Neutrophil (primary cell): ENCODE data around the gene AATK.

Experiments
- H3K27ac ChIP-seq: fragments of 200-600 bp; sonication (generic); 2 replicates; pipeline ENCODE4 v1.5.1; 2016; ENCODE audit warnings: mild to moderate bottlenecking, moderate library complexity
- H3K27me3 ChIP-seq: fragments of 200-600 bp; sonication (generic); 2 replicates; pipeline ENCODE4 v1.6.0; 2016; ENCODE audit warnings: mild to moderate bottlenecking
- H3K36me3 ChIP-seq: fragments of 200-600 bp; sonication (generic); 2 replicates; pipeline ENCODE4 v1.5.1; 2017
- H3K4me1 ChIP-seq, 2 experiments: fragments of 200-600 bp in 1 of 2; sonication (generic) in 1 of 2; 1 replicate in 1 of 2; 2 replicates in 1 of 2; pipeline versions ENCODE4 v1.5.1 to v1.6.1; 2013 to 2016; ENCODE audit warnings: low read depth in 1 of 2, low read length in 1 of 2, mild to moderate bottlenecking in 1 of 2, moderate library complexity in 1 of 2; ENCODE audit not compliant: control insufficient read depth in 1 of 2, insufficient read depth in 1 of 2
- H3K4me3 ChIP-seq, 2 experiments: fragments of 200-600 bp in 1 of 2; sonication (generic) in 1 of 2; 1 replicate in 1 of 2; 2 replicates in 1 of 2; pipeline ENCODE4 v1.5.1; 2013 to 2016; ENCODE audit warnings: low read depth in 1 of 2, low read length in 1 of 2, mild to moderate bottlenecking in 1 of 2, moderate library complexity in 1 of 2
- H3K9me3 ChIP-seq: fragments of 200-600 bp; sonication (generic); 2 replicates; pipeline ENCODE4 v1.5.1; 2016
- TF ChIP-seq, protein P1 (sequence below): fragments of 200-600 bp; sonication (generic); IDR thresholded peaks from 2 replicates; pipeline ENCODE4 v1.5.1; 2016; ENCODE audit warnings: antibody characterized with exemption

The AATK gene

GRCh38 chr17:81135505-81136278 lies 30.3 kb downstream of the AATK start:
- H3K27me3 ChIP-seq: no peaks in the 10 kb centered on the region
- no peaks in the 10 kb centered on the region for H3K4me1 ChIP-seq
- no peak overlapping the region for H3K4me3 ChIP-seq
- TF ChIP-seq, protein P1, sequence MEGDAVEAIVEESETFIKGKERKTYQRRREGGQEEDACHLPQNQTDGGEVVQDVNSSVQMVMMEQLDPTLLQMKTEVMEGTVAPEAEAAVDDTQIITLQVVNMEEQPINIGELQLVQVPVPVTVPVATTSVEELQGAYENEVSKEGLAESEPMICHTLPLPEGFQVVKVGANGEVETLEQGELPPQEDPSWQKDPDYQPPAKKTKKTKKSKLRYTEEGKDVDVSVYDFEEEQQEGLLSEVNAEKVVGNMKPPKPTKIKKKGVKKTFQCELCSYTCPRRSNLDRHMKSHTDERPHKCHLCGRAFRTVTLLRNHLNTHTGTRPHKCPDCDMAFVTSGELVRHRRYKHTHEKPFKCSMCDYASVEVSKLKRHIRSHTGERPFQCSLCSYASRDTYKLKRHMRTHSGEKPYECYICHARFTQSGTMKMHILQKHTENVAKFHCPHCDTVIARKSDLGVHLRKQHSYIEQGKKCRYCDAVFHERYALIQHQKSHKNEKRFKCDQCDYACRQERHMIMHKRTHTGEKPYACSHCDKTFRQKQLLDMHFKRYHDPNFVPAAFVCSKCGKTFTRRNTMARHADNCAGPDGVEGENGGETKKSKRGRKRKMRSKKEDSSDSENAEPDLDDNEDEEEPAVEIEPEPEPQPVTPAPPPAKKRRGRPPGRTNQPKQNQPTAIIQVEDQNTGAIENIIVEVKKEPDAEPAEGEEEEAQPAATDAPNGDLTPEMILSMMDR: no peak
- no peak overlapping the region for H3K27ac ChIP-seq
- no peaks in the 10 kb centered on the region for H3K9me3 ChIP-seq
- H3K36me3 ChIP-seq: peaks cover 69% of the 10 kb centered on the region

GRCh38 chr17:81134064-81134781 lies 31.8 kb downstream of the AATK start:
- H3K4me1 ChIP-seq: no peaks in the 10 kb centered on the region
- H3K27ac ChIP-seq: no peak overlapping the region
- H3K27me3 ChIP-seq: no peaks in the 10 kb centered on the region
- no peak overlapping the region for H3K4me3 ChIP-seq
- TF ChIP-seq, protein P1: no peak
- H3K36me3 ChIP-seq: peaks cover 72% of the 10 kb centered on the region
- no peaks in the 10 kb centered on the region for H3K9me3 ChIP-seq

DNA sequence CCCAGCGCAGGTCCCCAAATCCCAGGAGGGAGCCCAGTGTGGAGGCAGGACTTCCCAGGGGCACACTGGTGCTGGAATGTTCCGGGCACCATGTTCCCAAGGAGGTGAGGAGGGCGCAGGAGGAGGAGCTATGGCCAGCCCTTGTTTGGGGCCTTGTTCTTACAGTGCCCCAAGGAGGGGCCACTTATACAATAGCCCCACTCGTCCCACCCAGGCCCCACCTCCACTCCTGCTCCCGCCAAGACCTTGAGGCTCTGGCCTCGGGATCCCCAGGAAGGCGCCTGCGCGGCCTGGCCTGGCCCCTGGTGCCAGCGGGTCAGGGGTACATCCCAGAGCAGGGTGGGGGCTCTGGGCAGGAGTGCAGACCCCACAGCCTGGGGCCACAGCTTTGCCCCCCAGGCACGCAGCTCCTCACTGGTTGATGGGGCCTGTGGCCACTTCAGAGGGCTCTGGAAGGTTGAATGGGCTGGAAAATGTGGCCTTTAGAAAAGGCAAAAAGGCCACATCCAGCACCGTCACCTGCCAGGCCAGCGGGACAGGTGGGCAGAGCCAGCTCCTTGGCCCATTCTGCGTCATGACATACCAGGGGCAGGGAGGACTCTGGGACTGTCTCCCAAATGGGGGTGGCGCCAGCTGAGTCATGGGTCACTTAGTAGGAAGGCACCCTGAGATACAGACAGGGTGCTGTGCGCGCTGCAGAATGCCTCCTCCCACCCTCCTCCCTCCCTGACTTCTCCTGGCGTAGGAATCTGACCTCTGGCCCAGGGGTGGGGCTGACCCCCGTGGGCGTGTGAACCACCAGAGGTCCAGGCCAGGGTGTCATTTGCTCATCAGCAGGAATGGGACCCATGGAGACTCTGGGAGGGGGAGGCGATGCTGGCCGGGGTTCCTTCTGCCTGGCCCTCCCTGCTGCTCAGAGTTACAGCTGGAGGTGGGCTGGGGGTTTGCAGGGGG lies 33.0 kb downstream of the AATK start:
- no peak overlapping the region for H3K4me3 ChIP-seq
- no peaks in the 10 kb centered on the region for H3K27me3 ChIP-seq
- TF ChIP-seq, protein P1: no peak
- H3K36me3 ChIP-seq: peaks cover 84% of the 10 kb centered on the region
- H3K27ac ChIP-seq: no peak overlapping the region
- H3K9me3 ChIP-seq: no peaks in the 10 kb centered on the region
- no peaks in the 10 kb centered on the region for H3K4me1 ChIP-seq

- no peak overlapping the region for H3K4me3 ChIP-seq
- no peaks in the 10 kb centered on the region for H3K4me1 ChIP-seq
- TF ChIP-seq, protein P1: no peak
- no peak overlapping the region for H3K27ac ChIP-seq
- no peaks in the 10 kb centered on the region for H3K9me3 ChIP-seq
- no peaks in the 10 kb centered on the region for H3K27me3 ChIP-seq
- H3K36me3 ChIP-seq: peaks cover 92% of the 10 kb centered on the region
Measured at GRCh38 chr17:81132197-81132540, 33.9 kb downstream of the AATK start.

- H3K27me3 ChIP-seq: no peaks in the 10 kb centered on the region
- TF ChIP-seq, protein P1: no peak
Measured at GRCh38 chr17:81131486-81132196, 34.4 kb downstream of the AATK start.

More at GRCh38 chr17:81131486-81132196, 34.4 kb downstream of the AATK start:
- no peak overlapping the region for H3K27ac ChIP-seq
- H3K9me3 ChIP-seq: no peaks in the 10 kb centered on the region
- H3K4me3 ChIP-seq: no peak overlapping the region
- H3K36me3 ChIP-seq: peaks cover 97% of the 10 kb centered on the region
- H3K4me1 ChIP-seq: no peaks in the 10 kb centered on the region
